CD4-positive, CD25-positive, alpha-beta regulatory T cell (primary cell): ENCODE data around the gene UTP11. TPM values are rescaled to one million over a fixed set of nuclear protein-coding genes. Genes with fewer than 3 reads are reported as not detected.

Experiments
- ATAC-seq, 2 donors: fragments of 150-1000 bp; cut with Tn5 transposase; one replicate each; pipeline ENCODE4 v1.10.0; 2021; ENCODE audit warnings: low read depth in 2 of 2, moderate number of reproducible peaks in 2 of 2, moderate library complexity in 1 of 2
- DNase-seq, 3 donors: peaks; one replicate each; pipeline versions ENCODE4 v3.0.0 to v3.0.0-alpha.2; 2012 to 2022; ENCODE audit warnings: mixed read lengths in 1 of 3
- H3K27ac ChIP-seq: one replicate; pipeline ENCODE4 v1.7.0; 2013; ENCODE audit warnings: mild to moderate bottlenecking, low read length; ENCODE audit not compliant: insufficient read depth, poor library complexity, severe bottlenecking
- H3K27me3 ChIP-seq: one replicate; pipeline ENCODE4 v1.7.0; 2013; ENCODE audit warnings: low read length; ENCODE audit not compliant: control insufficient read depth, insufficient read depth
- H3K36me3 ChIP-seq: one replicate; pipeline ENCODE4 v1.7.0; 2013; ENCODE audit warnings: mild to moderate bottlenecking, low read length, moderate library complexity; ENCODE audit not compliant: control insufficient read depth, insufficient read depth
- H3K4me1 ChIP-seq: 2 replicates; pipeline ENCODE4 v1.7.0; 2013; ENCODE audit warnings: mild to moderate bottlenecking, low read length; ENCODE audit not compliant: insufficient read depth, control insufficient read depth, poor library complexity, severe bottlenecking
- H3K4me3 ChIP-seq: one replicate; pipeline ENCODE4 v1.7.0; 2013; ENCODE audit warnings: low read depth, mild to moderate bottlenecking, low read length, moderate library complexity
- H3K9me3 ChIP-seq, 2 experiments: 1 replicate in 1 of 2; 2 replicates in 1 of 2; pipeline ENCODE4 v1.7.0; 2013; ENCODE audit warnings: low read length in 2 of 2, mild to moderate bottlenecking in 1 of 2, moderate library complexity in 1 of 2; ENCODE audit not compliant: control insufficient read depth in 2 of 2
- H3K27ac Mint-ChIP-seq, 3 donors: one replicate each; pipeline ENCODE4 v1.8.0; 2020 to 2022; ENCODE audit warnings: mild to moderate bottlenecking in 3 of 3, mixed read lengths in 3 of 3, moderate library complexity in 2 of 3
- H3K27me3 Mint-ChIP-seq: one replicate; pipeline ENCODE4 v1.8.0; 2022; ENCODE audit warnings: mild to moderate bottlenecking, mixed read lengths
- H3K36me3 Mint-ChIP-seq: one replicate; pipeline ENCODE4 v1.8.0; 2020; ENCODE audit warnings: mixed read lengths
- H3K4me1 Mint-ChIP-seq, 4 donors: one replicate each; pipeline ENCODE4 v1.8.0; 2020 to 2022; ENCODE audit warnings: mixed read lengths in 4 of 4, mild to moderate bottlenecking in 1 of 4
- H3K4me3 Mint-ChIP-seq, 4 donors: one replicate each; pipeline ENCODE4 v1.8.0; 2020 to 2022; ENCODE audit warnings: mild to moderate bottlenecking in 4 of 4, mixed read lengths in 4 of 4, moderate library complexity in 3 of 4
- H3K9me3 Mint-ChIP-seq, 7 donors: one replicate each; pipeline ENCODE4 v1.8.0; 2020 to 2022; ENCODE audit warnings: mixed read lengths in 7 of 7, mild to moderate bottlenecking in 3 of 7, moderate library complexity in 2 of 7
- polyA plus RNA-seq, 4 donors: library from polyadenylated mRNA; unstranded; fragments of 300-500 nt; fragmentation: Illumina TruSeq; gene quantifications; one replicate each; pipeline ENCODE4 v1.2.3, GENCODE V29; 2021
- total RNA-seq: library from RNA; stranded (reverse); gene quantifications from one replicate; pipeline ENCODE4 v1.2.3, GENCODE V29; 2022

Gene UTP11
- total and polyA plus RNA-seq, 5 donors from 2014 or later, result 12.3 to 31.1 (median 22.0) TPM

DNA sequence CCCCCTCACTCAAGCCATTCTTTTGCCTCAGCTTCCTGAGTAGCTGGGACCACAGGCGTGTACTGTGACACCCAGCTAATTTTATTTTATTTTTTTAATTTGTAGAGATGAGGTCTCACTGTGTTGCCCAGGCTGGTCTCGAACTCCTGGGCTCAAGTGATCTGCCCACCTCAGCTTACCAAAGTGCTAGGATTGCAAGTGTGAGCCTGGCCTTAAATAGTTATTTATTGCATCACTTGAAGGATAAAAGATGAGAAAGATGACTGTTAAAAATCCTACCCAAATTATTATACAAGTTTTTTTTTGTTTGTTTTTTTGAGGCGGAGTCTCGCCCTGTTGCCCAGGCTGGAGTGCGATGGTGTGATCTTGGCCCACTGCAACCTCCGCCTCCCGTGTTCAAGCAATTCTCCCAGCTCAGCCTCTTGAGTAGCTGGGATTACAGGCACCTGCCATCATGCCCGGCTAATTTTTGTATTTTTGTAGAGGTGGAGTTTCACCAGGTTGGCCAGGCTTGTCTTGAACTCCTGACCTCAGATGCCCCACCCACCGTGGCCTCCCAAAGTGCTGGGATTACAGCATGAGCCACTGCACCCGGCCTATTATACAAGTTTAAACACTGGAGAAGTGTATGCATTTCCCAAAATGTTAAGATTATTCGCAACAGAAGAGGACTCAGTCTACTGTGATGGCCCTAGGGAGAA lies 2.3 kb downstream of the UTP11 start:
- Histone ChIP-seq H3K4me3 (no peak overlapping the region), H3K27ac (no peak overlapping the region), H3K27me3 (no peaks in the 10 kb centered on the region), H3K4me1 (peaks cover 19% of the 10 kb centered on the region), H3K9me3 (no peaks in the 10 kb centered on the region), H3K36me3 (peaks cover 38% of the 10 kb centered on the region)
- Mint-ChIP-seq H3K9me3 (no peaks in the 10 kb centered on the region), H3K27me3 (no peaks in the 10 kb centered on the region), H3K36me3 (peaks cover 20% of the 10 kb centered on the region), H3K4me3 (peak overlapping the region; percentile 29 to 81 (median 60)), H3K27ac (peak overlapping the region in 1 of 3 donors; percentile 49), H3K4me1 (peaks cover 18 to 61% (median 44%) of the 10 kb centered on the region in 4 donors)
- no peak for DNase-seq
- ATAC-seq, result no peak

DNA sequence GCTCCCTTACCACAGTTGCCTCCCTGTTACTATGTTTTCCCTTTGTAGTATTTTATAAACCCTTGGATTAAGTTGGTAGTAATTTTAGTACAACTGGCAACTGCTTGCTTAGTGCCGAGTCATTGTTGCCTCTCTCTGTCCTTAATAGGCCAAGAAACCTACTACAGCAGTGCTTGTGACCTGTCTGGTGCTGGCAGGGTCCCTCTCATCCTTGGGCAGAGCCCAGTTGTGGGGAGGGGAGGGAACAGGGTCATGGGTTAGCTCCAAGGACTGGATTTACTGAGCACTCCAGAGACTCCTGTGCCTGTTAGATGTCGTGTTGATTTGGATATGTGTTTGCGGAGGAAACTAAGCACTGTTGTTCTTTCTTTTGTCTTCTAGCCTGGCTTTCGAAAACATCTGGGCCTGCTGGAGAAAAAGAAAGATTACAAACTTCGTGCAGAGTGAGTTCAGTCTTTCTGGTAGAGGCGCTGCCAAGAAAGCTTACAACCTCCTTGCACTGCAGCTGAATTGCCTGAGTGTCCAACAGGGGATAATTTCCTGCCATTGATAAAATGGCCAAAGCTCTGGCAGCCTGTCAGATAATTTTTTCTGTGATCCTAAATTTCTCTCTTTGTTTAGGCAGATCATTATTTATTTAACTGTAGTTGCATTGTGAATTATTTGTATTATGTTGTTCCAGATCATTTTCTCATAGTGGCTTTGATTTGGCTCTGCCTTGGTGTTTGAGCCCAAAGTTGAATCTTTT lies 3.6 kb downstream of the UTP11 start:
- Histone ChIP-seq H3K27ac (no peak overlapping the region), H3K27me3 (no peaks in the 10 kb centered on the region), H3K36me3 (peaks cover 48% of the 10 kb centered on the region), H3K4me1 (peaks cover 19% of the 10 kb centered on the region), H3K4me3 (no peak overlapping the region), H3K9me3 (no peaks in the 10 kb centered on the region)
- Mint-ChIP-seq H3K27me3 (no peaks in the 10 kb centered on the region), H3K4me3 (peak overlapping the region in 1 of 4 donors; percentile 7), H3K9me3 (no peaks in the 10 kb centered on the region), H3K4me1 (peaks cover 18 to 48% (median 40%) of the 10 kb centered on the region in 4 donors), H3K36me3 (peaks cover 25% of the 10 kb centered on the region), H3K27ac (peak overlapping the region in 2 of 3 donors; percentile 26 to 55)
- ATAC-seq (no peak), DNase-seq (no peak)

DNA sequence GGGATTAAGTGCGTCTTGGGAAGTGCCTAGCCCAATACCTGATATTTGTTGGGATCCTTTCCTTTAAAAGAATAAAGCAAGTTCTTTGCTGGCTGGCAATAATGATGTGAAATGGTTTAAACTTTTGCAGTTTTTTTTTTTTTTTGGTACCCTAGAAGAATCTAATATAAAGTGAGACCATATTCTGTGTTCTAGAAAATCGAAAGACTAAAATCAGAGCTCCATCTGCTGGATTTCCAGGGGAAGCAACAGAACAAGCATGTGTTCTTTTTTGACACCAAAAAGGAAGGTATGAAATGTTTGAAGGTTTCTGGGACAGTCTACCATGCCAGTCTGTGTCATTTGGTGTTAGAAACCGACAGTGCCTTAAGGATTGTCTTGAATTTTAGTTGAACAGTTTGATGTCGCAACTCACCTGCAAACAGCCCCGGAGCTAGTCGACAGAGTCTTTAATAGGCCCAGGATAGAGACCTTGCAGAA lies 6.4 kb downstream of the UTP11 start:
- ATAC-seq (peak; percentile 37 to 77), DNase-seq (peak in 2 of 3 donors; percentile 54 to 60)
- Mint-ChIP-seq H3K4me1 (peaks cover 6 to 23% (median 21%) of the 10 kb centered on the region in 4 donors), H3K27me3 (no peaks in the 10 kb centered on the region), H3K36me3 (peaks cover 39% of the 10 kb centered on the region), H3K27ac (peak overlapping the region in 1 of 3 donors; percentile 89), H3K9me3 (no peaks in the 10 kb centered on the region), H3K4me3 (peak overlapping the region in 2 of 4 donors; percentile 7 to 69)
- no peak overlapping the region for H3K4me3 ChIP-seq
- no peaks in the 10 kb centered on the region for H3K27me3 ChIP-seq
- H3K4me1 ChIP-seq, result peaks cover 8% of the 10 kb centered on the region
- H3K27ac ChIP-seq, result no peak overlapping the region
- H3K9me3 ChIP-seq, result no peaks in the 10 kb centered on the region
- H3K36me3 ChIP-seq, result peaks cover 73% of the 10 kb centered on the region

DNA sequence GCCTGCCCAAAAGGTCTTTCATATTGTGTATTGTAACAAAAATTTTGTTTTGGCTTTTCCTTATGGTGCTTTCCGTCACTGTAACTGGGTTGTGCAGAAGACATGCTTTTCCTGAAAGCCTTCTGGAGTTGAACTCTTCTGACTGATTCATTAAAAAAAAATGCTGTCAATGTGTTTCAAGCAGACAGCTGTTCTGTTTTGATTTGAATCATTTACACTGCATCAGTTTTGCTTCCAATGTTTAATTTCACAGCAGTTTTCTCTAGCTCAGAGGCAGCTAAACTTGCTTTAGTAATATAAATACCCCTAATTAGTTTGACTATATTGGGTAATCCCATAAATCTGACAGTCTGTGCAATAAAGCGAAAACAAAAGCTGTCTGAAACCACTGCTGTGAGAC lies 7.9 kb downstream of the UTP11 start:
- no peak overlapping the region for H3K27ac Mint-ChIP-seq
- no peak overlapping the region for H3K4me3 ChIP-seq
- H3K27me3 ChIP-seq, result no peaks in the 10 kb centered on the region
- H3K36me3 Mint-ChIP-seq, result peaks cover 40% of the 10 kb centered on the region
- no peak for DNase-seq
- H3K9me3 Mint-ChIP-seq, result no peaks in the 10 kb centered on the region
- H3K4me3 Mint-ChIP-seq, result peak overlapping the region in 1 of 4 donors; percentile 10
- ATAC-seq, result no peak
- peaks cover 6 to 15% (median 13%) of the 10 kb centered on the region in 4 donors for H3K4me1 Mint-ChIP-seq
- no peaks in the 10 kb centered on the region for H3K27me3 Mint-ChIP-seq
- no peaks in the 10 kb centered on the region for H3K4me1 ChIP-seq
- no peaks in the 10 kb centered on the region for H3K9me3 ChIP-seq
- H3K27ac ChIP-seq, result no peak overlapping the region
- H3K36me3 ChIP-seq, result peaks cover 83% of the 10 kb centered on the region

DNA sequence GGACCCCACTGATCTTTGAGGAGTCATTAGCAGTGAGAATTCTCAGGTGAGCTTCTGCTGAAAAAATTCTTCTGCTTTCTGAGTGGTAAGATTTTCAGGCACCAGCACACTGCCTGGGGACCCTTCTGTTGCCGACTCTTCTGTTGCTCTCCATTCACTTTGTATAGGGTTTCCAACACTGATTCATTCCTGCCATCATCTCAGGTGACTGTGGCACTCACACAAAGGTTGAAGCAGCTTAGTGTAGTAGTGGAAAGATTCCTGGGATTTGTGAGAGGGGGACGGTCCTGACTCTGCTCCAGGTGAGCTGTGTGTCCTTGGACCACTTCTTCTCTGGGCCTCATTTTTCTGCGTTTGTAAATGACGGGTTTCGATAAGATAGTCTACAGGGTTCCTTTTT lies 9.4 kb downstream of the UTP11 start:
- Histone ChIP-seq H3K27me3 (no peaks in the 10 kb centered on the region), H3K4me1 (peaks cover 3% of the 10 kb centered on the region), H3K9me3 (no peaks in the 10 kb centered on the region), H3K36me3 (peaks cover 78% of the 10 kb centered on the region), H3K27ac (no peak overlapping the region), H3K4me3 (no peak overlapping the region)
- DNase-seq (no peak), ATAC-seq (no peak)
- H3K4me1 Mint-ChIP-seq, result peaks cover 6 to 16% (median 10%) of the 10 kb centered on the region in 4 donors
- peak overlapping the region in 1 of 3 donors; percentile 57 for H3K27ac Mint-ChIP-seq
- no peak overlapping the region for H3K4me3 Mint-ChIP-seq
- peaks cover 36% of the 10 kb centered on the region for H3K36me3 Mint-ChIP-seq
- no peaks in the 10 kb centered on the region for H3K9me3 Mint-ChIP-seq
- no peaks in the 10 kb centered on the region for H3K27me3 Mint-ChIP-seq

DNA sequence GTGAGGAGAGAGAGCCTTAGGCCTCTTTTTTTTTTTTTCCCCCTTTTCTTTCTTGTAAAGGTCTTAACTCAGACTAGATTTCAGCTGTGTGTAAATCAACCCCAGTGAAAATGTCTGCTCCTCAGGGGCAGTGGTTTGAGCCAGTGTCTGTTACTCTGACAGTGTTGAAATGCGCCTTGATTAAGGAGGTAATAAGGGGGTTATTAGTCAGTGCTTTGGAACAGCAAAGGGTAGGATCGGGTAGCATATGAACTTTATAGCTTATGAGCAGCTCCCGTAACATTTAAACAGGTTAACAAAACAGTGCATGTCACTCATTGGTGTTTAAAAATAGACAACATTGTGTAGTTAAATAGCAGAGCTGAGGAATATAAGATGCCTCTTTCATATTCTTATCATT lies 10.3 kb downstream of the UTP11 start:
- H3K9me3 ChIP-seq, result no peaks in the 10 kb centered on the region
- DNase-seq (no peak), ATAC-seq (no peak)
- H3K27me3 Mint-ChIP-seq, result no peaks in the 10 kb centered on the region
- peaks cover 70% of the 10 kb centered on the region for H3K36me3 ChIP-seq
- H3K4me3 Mint-ChIP-seq, result no peak overlapping the region
- H3K27ac Mint-ChIP-seq, result no peak overlapping the region
- no peak overlapping the region for H3K4me3 ChIP-seq
- H3K36me3 Mint-ChIP-seq, result peaks cover 32% of the 10 kb centered on the region
- peaks cover 8 to 21% (median 14%) of the 10 kb centered on the region in 4 donors for H3K4me1 Mint-ChIP-seq
- no peak overlapping the region for H3K27ac ChIP-seq
- no peaks in the 10 kb centered on the region for H3K9me3 Mint-ChIP-seq
- no peaks in the 10 kb centered on the region for H3K27me3 ChIP-seq
- H3K4me1 ChIP-seq, result peaks cover 8% of the 10 kb centered on the region

DNA sequence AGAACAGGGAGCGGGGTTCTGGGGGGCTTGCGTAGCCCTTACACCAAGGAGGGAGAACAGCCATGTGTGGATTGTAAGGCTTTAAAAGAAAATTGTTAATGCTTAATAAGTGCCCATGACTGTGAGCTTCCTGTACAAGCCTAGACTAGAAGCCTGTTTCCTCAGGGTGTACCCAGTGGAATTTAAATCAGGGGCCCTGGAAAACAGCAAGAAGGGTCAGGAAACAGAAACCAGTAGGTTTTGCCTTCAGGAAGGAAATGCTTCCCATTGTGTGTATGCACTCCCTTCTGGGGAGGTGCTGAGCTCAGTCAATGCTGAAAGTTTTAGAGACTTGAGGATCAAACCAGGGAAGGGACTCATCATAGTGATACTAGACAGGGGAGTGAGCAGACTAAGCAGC lies 12.7 kb downstream of the UTP11 start:
- Mint-ChIP-seq H3K9me3 (no peaks in the 10 kb centered on the region), H3K27ac (no peak overlapping the region), H3K4me1 (peaks cover 8 to 38% (median 28%) of the 10 kb centered on the region in 4 donors), H3K36me3 (peaks cover 23% of the 10 kb centered on the region), H3K4me3 (no peak overlapping the region), H3K27me3 (no peaks in the 10 kb centered on the region)
- peaks cover 53% of the 10 kb centered on the region for H3K36me3 ChIP-seq
- DNase-seq (no peak), ATAC-seq (no peak)
- no peak overlapping the region for H3K4me3 ChIP-seq
- no peaks in the 10 kb centered on the region for H3K27me3 ChIP-seq
- H3K9me3 ChIP-seq, result no peaks in the 10 kb centered on the region
- H3K4me1 ChIP-seq, result peaks cover 33% of the 10 kb centered on the region
- H3K27ac ChIP-seq, result no peak overlapping the region
